Vagina (tissue), 2 donors: ENCODE results near the gene IL19. TPM values are rescaled to one million over a fixed set of nuclear protein-coding genes. Genes with fewer than 3 reads are reported as not detected.
A peak's percentile ranks its signal among the peaks of the same experiment; 100 is the strongest.

Source experiments
- DNase-seq, 2 donors: peaks; one replicate each; pipeline ENCODE4 v3.0.0-alpha.2; 2017; ENCODE audit errors: extremely low spot score in 2 of 2
- H3K27ac ChIP-seq: fragments of 200-600 bp; sonication (generic); one replicate; pipeline ENCODE4 v1.5.1; 2019
- H3K27me3 ChIP-seq: fragments of 200-600 bp; sonication (generic); one replicate; pipeline ENCODE4 v1.5.1; 2019
- H3K36me3 ChIP-seq, 2 donors: fragments of 200-600 bp; sonication (generic); one replicate each; pipeline ENCODE4 v1.5.1; 2017 to 2019
- H3K4me1 ChIP-seq: fragments of 200-600 bp; sonication (generic); one replicate; pipeline ENCODE4 v1.5.1; 2019
- H3K4me3 ChIP-seq, 2 donors: fragments of 200-600 bp; sonication (generic); 1 replicate in 1 of 2; 2 replicates in 1 of 2; pipeline ENCODE4 v1.5.1; 2016 to 2019
- H3K9me3 ChIP-seq: fragments of 200-600 bp; sonication (generic); one replicate; pipeline ENCODE4 v1.5.1; 2019
- CTCF ChIP-seq, 3 experiments: fragments of 450-650 bp in 2 of 3; fragments of 200-600 bp in 1 of 3; sonication (generic) in 1 of 3; IDR thresholded peaks; one replicate each; pipeline ENCODE4 v1.5.1; 2017 to 2019; ENCODE audit warnings: antibody characterized with exemption in 3 of 3, mild to moderate bottlenecking in 2 of 3, moderate library complexity in 2 of 3
- POLR2A ChIP-seq, 2 donors: fragments of 450-650 bp; IDR thresholded peaks; one replicate each; pipeline ENCODE4 v1.6.1; 2017; ENCODE audit warnings: antibody characterized with exemption in 2 of 2, mild to moderate bottlenecking in 2 of 2, moderate library complexity in 2 of 2
- POLR2AphosphoS5 ChIP-seq, 2 donors: sonication (generic); formaldehyde crosslinking; IDR thresholded peaks; one replicate each; pipeline ENCODE4 v1.9.0; 2017; ENCODE audit warnings: antibody characterized with exemption in 2 of 2, mild to moderate bottlenecking in 2 of 2, low read depth in 1 of 2; ENCODE audit not compliant: insufficient read depth in 1 of 2
- intact Hi-C: fragments of 100-400 bp; cut with DNase I; formaldehyde crosslinking; loops from one replicate; pipeline ENCODE4 v1.15.1; 2023
- total RNA-seq: library from RNA; depleted of rRNA; stranded (reverse); fragments of >200 nt; gene quantifications from one replicate; pipeline ENCODE4 v1.2.3, GENCODE V29; 2016

Gene IL19
- total RNA-seq, 1 donor from 2014 or later: not detected

- Histone ChIP-seq H3K27me3 (no peaks in the 10 kb centered on the region), H3K4me3 (no peak overlapping the region), H3K9me3 (no peaks in the 10 kb centered on the region), H3K36me3 (no peaks in the 10 kb centered on the region), H3K27ac (peak overlapping the region; percentile 47), H3K4me1 (peaks cover 84% of the 10 kb centered on the region)
- no peak for DNase-seq
- intact Hi-C loops: loop anchor here (5.0 kb wide), 1 partner anchor 37 kb away; no protein-coding TSS in a partner anchor
- TF ChIP-seq CTCF (IDR thresholded peaks at IDR 0.05) (peak in 1 of 3 experiments; percentile 9), POLR2AphosphoS5 (IDR thresholded peaks at IDR 0.05; ENCODE audit: insufficient read depth in 1 of 2, low read depth in 1 of 2) (peak in 1 of 2 donors; percentile 71), POLR2A (IDR thresholded peaks at IDR 0.05) (no peak)
Measured at GRCh38 chr1:206723805-206724472, 46.6 kb upstream of the IL19 start.

- DNase-seq: no peak
- intact Hi-C loops: no loop called here
- H3K36me3 ChIP-seq: peaks cover 0 to 14% of the 10 kb centered on the region in 2 donors
- peaks cover 76% of the 10 kb centered on the region for H3K4me1 ChIP-seq
- no peaks in the 10 kb centered on the region for H3K27me3 ChIP-seq
- H3K4me3 ChIP-seq: no peak overlapping the region
- no peaks in the 10 kb centered on the region for H3K9me3 ChIP-seq
- no peak overlapping the region for H3K27ac ChIP-seq
- TF ChIP-seq POLR2A (IDR thresholded peaks at IDR 0.05): no peak
- TF ChIP-seq CTCF (IDR thresholded peaks at IDR 0.05): no peak
- TF ChIP-seq POLR2AphosphoS5 (IDR thresholded peaks at IDR 0.05; ENCODE audit: insufficient read depth in 1 of 2, low read depth in 1 of 2): no peak
Measured at GRCh38 chr1:206725109-206725963, 45.2 kb upstream of the IL19 start.

- Histone ChIP-seq H3K4me1 (peaks cover 51% of the 10 kb centered on the region), H3K27ac (no peak overlapping the region), H3K9me3 (no peaks in the 10 kb centered on the region), H3K4me3 (no peak overlapping the region), H3K36me3 (peaks cover 3 to 42% of the 10 kb centered on the region in 2 donors), H3K27me3 (no peaks in the 10 kb centered on the region)
- TF ChIP-seq CTCF (IDR thresholded peaks at IDR 0.05) (no peak), POLR2A (IDR thresholded peaks at IDR 0.05) (no peak), POLR2AphosphoS5 (IDR thresholded peaks at IDR 0.05; ENCODE audit: insufficient read depth in 1 of 2, low read depth in 1 of 2) (no peak)
- DNase-seq: no peak
- intact Hi-C loops: no loop called here
Measured at GRCh38 chr1:206727981-206728696, 42.4 kb upstream of the IL19 start.

GRCh38 chr1:206728697-206728987 lies 41.9 kb upstream of the IL19 start:
- Histone ChIP-seq H3K27me3 (no peaks in the 10 kb centered on the region), H3K9me3 (no peaks in the 10 kb centered on the region), H3K4me3 (no peak overlapping the region), H3K27ac (no peak overlapping the region), H3K4me1 (peaks cover 46% of the 10 kb centered on the region), H3K36me3 (peaks cover 3 to 47% of the 10 kb centered on the region in 2 donors)
- no peak for DNase-seq
- TF ChIP-seq CTCF (IDR thresholded peaks at IDR 0.05): no peak
- TF ChIP-seq POLR2AphosphoS5 (IDR thresholded peaks at IDR 0.05; ENCODE audit: insufficient read depth in 1 of 2, low read depth in 1 of 2): no peak
- no peak for TF ChIP-seq POLR2A (IDR thresholded peaks at IDR 0.05)
- intact Hi-C loops: no loop called here
